Thyroid gland (tissue), 4 donors: Measurements from ENCODE around the gene CDH1. TPM values are rescaled to one million over a fixed set of nuclear protein-coding genes. Genes with fewer than 3 reads are reported as not detected.

Experiments
- DNase-seq, 2 donors: peaks; one replicate each; pipeline ENCODE4 v3.0.0-alpha.2; 2019
- H3K27ac ChIP-seq, 3 donors: fragments of 200-600 bp; sonication (generic); 1 replicate in 2 of 3; 2 replicates in 1 of 3; pipeline ENCODE4 v1.5.1; 2016 to 2019; ENCODE audit warnings: mild to moderate bottlenecking in 1 of 3, moderate library complexity in 1 of 3
- H3K27me3 ChIP-seq: fragments of 200-600 bp; sonication (generic); one replicate; pipeline ENCODE4 v1.5.1; 2019
- H3K36me3 ChIP-seq, 2 donors: fragments of 200-600 bp; sonication (generic); one replicate each; pipeline ENCODE4 v1.5.1; 2016 to 2019
- H3K4me1 ChIP-seq, 2 donors: fragments of 200-600 bp; sonication (generic); one replicate each; pipeline ENCODE4 v1.5.1; 2017 to 2019
- H3K4me3 ChIP-seq, 3 donors: fragments of 200-600 bp; sonication (generic); replicated peaks in 1 of 3; 1 replicate in 2 of 3; 2 replicates in 1 of 3; pipeline ENCODE4 v1.5.1; 2016; ENCODE audit warnings: mild to moderate bottlenecking in 1 of 3
- H3K9me3 ChIP-seq: fragments of 200-600 bp; sonication (generic); one replicate; pipeline ENCODE4 v1.5.1; 2017
- CTCF ChIP-seq, 6 experiments: fragments of 200-600 bp in 3 of 6; fragments of 450-650 bp in 3 of 6; sonication (generic) in 3 of 6; IDR thresholded peaks; one replicate each; pipeline ENCODE4 v1.5.1; 2016 to 2019; ENCODE audit warnings: antibody characterized with exemption in 6 of 6, mild to moderate bottlenecking in 2 of 6, inconsistent platforms in 1 of 6, moderate library complexity in 1 of 6
- POLR2A ChIP-seq, 2 donors: fragments of 450-650 bp; IDR thresholded peaks; one replicate each; pipeline ENCODE4 v1.6.1; 2017; ENCODE audit warnings: antibody characterized with exemption in 2 of 2, mild to moderate bottlenecking in 2 of 2, moderate library complexity in 1 of 2
- WGBS, 2 donors: methylation state at CpG; one replicate each; pipeline ENCODE4 v1.1.5; 2017; 5-methylcytosine and 5-hydroxymethylcytosine counted together
- intact Hi-C: fragments of 100-400 bp; cut with DNase I; formaldehyde crosslinking; loops from one replicate; pipeline ENCODE4 v1.15.1; 2023
- total RNA-seq, 4 donors: library from RNA; depleted of rRNA; stranded (reverse); fragments of >200 nt; gene quantifications; one replicate each; pipeline ENCODE4 v1.2.3, GENCODE V29; 2016

The CDH1 gene
- total RNA-seq, 4 donors from 2014 or later: 177 to 287 (median 279) TPM

- WGBS, 2 donors: 83 to 86% methylated on average over 4 of the region's 4 CpGs
- intact Hi-C loops: no loop called here
- no peaks in the 10 kb centered on the region for H3K9me3 ChIP-seq
Measured at GRCh38 chr16:68728523-68728922, 8.6 kb upstream of the CDH1 start.

GRCh38 chr16:68731637-68732036, 5.5 kb upstream of the CDH1 start:
- peaks cover under 1 to 13% of the 10 kb centered on the region in 2 donors for H3K4me1 ChIP-seq
- no peak overlapping the region for H3K4me3 ChIP-seq
- intact Hi-C loops: no loop called here
- no peak for TF ChIP-seq CTCF (IDR thresholded peaks at IDR 0.05)
- TF ChIP-seq POLR2A (IDR thresholded peaks at IDR 0.05): no peak
- no peak overlapping the region for H3K27ac ChIP-seq
- no peaks in the 10 kb centered on the region for H3K36me3 ChIP-seq
- 43 to 51% methylated on average over 3 of the region's 3 CpGs for WGBS, 2 donors
- H3K27me3 ChIP-seq: no peaks in the 10 kb centered on the region
- H3K9me3 ChIP-seq: no peaks in the 10 kb centered on the region
- no peak for DNase-seq

More at GRCh38 chr16:68728523-68728922, 8.6 kb upstream of the CDH1 start:
- TF ChIP-seq POLR2A (IDR thresholded peaks at IDR 0.05): no peak
- no peak for TF ChIP-seq CTCF (IDR thresholded peaks at IDR 0.05)
- Histone ChIP-seq H3K27ac (no peak overlapping the region), H3K4me3 (no peak overlapping the region), H3K27me3 (no peaks in the 10 kb centered on the region), H3K4me1 (peaks cover 0 to 13% of the 10 kb centered on the region in 2 donors), H3K36me3 (no peaks in the 10 kb centered on the region)
- DNase-seq: no peak

- peak; percentile 78 to 84 for DNase-seq
- intact Hi-C loops: no loop called here
- no peaks in the 10 kb centered on the region for H3K9me3 ChIP-seq
- TF ChIP-seq CTCF (IDR thresholded peaks at IDR 0.05): no peak
- no peak for TF ChIP-seq POLR2A (IDR thresholded peaks at IDR 0.05)
- no peak overlapping the region for H3K4me3 ChIP-seq
- H3K36me3 ChIP-seq: no peaks in the 10 kb centered on the region
- H3K27ac ChIP-seq: peak overlapping the region; percentile 3 to 44 (median 33)
- no peaks in the 10 kb centered on the region for H3K27me3 ChIP-seq
- peaks cover 3 to 17% of the 10 kb centered on the region in 2 donors for H3K4me1 ChIP-seq
- 23 to 26% methylated on average over 8 of the region's 8 CpGs for WGBS, 2 donors
Measured at GRCh38 chr16:68732042-68732680, 4.9 kb upstream of the CDH1 start.

GRCh38 chr16:68732741-68733399, 4.2 kb upstream of the CDH1 start:
- no peaks in the 10 kb centered on the region for H3K36me3 ChIP-seq
- H3K27me3 ChIP-seq: no peaks in the 10 kb centered on the region
- DNase-seq: no peak
- H3K4me3 ChIP-seq: no peak overlapping the region
- peak overlapping the region; percentile 3 to 44 (median 33) for H3K27ac ChIP-seq
- TF ChIP-seq POLR2A (IDR thresholded peaks at IDR 0.05): no peak
- no peak for TF ChIP-seq CTCF (IDR thresholded peaks at IDR 0.05)
- H3K9me3 ChIP-seq: no peaks in the 10 kb centered on the region
- H3K4me1 ChIP-seq: peaks cover 3 to 21% of the 10 kb centered on the region in 2 donors
- WGBS, 2 donors: 51 to 53% methylated on average over 4 of the region's 4 CpGs
- intact Hi-C loops: no loop called here

GRCh38 chr16:68733570-68733969, 3.5 kb upstream of the CDH1 start:
- WGBS, 2 donors: 71 to 94% methylated on average over 9 of the region's 9 CpGs
- peaks cover 3 to 21% of the 10 kb centered on the region in 2 donors for H3K4me1 ChIP-seq
- H3K9me3 ChIP-seq: no peaks in the 10 kb centered on the region
- no peaks in the 10 kb centered on the region for H3K36me3 ChIP-seq
- intact Hi-C loops: no loop called here
- H3K4me3 ChIP-seq: no peak overlapping the region
- DNase-seq: no peak
- no peaks in the 10 kb centered on the region for H3K27me3 ChIP-seq
- H3K27ac ChIP-seq: no peak overlapping the region
- no peak for TF ChIP-seq CTCF (IDR thresholded peaks at IDR 0.05)
- no peak for TF ChIP-seq POLR2A (IDR thresholded peaks at IDR 0.05)
